ENCODE results near the gene WNT3A.
A peak's percentile ranks its signal among the peaks of the same experiment; 100 is the strongest.
"Not testable (repeated sequence)": the region's sequence is repeated elsewhere in the genome, so short reads cannot be mapped to it uniquely, and the experiment has no call there.

Gene WNT3A

GRCh38 chr1:228013131-228013934, 6.5 kb downstream of the WNT3A start:
- DNase-seq = no peak

DNA sequence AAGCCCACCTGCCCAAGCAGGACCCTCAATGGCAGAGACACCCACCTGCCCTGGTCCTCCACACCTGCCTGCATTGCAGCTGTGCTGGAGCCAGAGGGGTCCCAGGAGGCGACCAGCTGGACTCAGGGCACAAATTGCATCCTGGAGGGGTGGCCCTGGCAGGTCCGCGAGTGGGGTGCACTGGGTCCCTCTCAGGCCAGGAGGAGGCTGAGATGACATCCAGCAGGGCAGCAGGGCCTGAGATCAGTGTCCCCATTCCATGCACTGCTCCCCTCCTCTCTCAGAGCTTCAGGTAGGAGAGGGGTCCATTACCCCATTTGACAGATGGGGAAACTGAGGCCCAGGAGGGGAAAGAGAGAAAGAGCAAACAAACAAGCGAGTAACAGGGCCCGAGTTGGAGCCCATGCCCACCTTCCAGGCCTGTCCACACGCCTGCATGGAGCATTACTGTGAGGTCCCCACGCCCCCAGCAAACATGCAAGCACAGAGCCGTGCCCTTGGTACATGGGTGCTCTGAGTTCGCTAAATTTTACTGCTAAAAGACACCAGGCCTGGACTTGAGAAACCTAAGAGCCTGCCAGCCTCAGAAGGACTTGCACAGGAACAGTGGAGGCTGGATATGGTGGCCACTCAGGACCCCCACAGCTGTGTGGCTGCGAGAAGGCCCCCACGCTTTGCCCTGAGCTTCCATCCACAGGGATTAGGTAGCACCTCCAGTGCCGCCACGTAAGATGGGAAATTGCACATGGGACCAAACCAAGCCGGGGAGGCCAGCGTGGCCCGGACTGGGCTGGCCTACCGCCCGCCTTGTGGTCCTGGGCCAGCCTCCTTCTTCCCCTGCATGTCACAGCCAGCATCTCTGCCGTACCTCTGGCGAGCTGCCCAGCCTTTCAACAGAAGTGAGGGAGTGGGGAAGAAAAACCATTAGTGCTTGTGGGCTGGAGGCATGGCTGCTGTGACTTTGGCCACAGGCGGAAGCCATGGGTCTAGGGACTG, 7.4 kb downstream of the WNT3A start:
- DNase-seq = no peak

DNA sequence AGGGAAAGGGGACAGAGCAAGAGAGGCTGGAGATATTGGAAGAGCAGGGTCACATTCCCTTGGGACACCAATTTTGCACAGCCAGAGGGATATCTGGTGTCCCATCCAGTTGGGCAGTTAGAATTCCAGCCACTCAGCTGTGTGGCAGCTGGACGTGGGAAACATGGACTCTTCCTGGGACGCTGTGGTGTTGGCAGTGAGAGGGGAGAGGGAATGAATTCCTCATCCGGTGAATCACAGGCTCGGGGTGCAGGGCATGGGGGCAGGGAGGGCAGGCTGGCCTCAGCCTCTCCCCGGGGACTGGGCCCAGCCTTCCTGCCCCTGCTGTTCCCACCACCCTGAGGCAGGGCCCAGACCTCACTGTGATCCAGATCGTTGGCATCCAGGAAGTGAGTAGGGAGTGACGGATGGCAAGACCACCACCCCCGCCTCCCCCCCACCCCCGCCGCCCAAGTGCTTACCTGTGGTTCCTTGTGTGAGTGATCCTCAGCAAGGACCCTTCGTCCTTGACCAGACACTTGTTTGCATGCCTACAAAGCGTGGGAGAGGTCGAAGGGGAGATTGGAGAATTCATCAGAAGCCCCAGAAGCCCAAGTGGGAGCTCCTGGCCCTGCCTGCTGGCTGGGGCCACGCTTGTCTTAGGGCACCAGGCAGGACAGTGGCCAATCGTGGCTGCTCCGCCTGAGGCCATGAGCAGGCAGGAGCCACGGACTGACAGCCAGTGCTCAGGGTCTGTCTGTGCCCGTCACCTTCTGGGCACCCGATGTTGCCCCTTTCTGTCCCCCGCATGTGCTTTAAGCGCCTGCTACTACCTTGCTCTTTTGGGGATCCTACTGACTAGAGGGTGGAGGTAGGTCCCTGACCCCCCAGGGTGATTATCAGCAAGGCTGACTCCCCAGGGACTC, 8.7 kb downstream of the WNT3A start:
- DNase-seq = no peak

- no peak for DNase-seq
These were observed 9.3 kb downstream of the WNT3A start for GRCh38 chr1:228016181-228016510.

GRCh38 chr1:228016653-228017355, 10.0 kb downstream of the WNT3A start:
- no peak for DNase-seq

DNA sequence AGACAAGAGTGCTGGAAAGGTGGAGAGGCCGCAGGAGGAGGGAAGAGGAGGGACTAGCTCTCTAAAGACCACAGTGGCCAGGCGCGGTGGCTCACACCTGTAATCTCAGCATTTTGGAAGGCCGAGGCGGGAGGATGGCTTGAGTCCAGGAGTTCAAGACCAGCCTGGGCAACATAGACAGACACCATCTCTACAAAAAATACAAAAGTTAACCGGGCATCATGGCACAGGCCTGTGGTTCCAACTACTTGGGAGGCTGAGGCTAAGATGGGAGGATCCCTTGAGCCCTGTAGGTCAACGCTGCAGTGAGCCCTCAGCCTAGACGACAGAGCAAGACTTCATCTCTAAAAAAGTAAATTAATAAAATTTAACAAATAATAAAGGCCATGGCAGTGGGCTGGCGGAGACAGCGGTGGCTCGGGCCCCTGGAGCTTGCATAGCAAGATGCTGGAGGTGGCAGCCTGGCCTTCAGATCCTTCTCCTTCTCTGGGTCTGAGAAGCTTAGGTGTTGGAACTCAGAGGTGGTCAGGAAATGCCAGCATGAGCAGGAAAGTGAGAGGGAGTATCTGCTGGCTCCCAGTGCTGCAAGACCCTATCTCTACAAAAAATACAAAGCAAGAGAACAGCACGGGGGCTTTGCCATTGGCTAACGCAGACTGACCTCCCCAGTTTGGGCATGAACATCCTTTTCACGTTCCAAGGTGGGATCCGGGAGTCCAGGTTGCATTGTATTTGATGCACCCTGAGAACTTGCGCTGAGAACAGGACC, 10.7 kb downstream of the WNT3A start:
- DNase-seq = no peak

DNA sequence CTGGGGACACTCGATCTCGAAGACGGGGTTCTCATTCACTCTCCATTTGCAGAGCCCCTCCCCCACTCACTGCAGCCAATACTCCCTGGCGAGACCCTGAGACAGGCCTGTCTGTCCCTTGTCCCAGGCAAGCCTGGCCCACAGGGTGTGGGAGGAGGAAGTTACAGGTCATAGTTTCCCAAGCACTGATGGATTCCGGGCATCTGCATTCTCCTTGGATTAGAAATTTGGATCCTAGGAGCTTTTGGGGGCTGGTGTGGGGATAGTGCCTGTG, 11.3 kb downstream of the WNT3A start:
- DNase-seq = no peak

DNA sequence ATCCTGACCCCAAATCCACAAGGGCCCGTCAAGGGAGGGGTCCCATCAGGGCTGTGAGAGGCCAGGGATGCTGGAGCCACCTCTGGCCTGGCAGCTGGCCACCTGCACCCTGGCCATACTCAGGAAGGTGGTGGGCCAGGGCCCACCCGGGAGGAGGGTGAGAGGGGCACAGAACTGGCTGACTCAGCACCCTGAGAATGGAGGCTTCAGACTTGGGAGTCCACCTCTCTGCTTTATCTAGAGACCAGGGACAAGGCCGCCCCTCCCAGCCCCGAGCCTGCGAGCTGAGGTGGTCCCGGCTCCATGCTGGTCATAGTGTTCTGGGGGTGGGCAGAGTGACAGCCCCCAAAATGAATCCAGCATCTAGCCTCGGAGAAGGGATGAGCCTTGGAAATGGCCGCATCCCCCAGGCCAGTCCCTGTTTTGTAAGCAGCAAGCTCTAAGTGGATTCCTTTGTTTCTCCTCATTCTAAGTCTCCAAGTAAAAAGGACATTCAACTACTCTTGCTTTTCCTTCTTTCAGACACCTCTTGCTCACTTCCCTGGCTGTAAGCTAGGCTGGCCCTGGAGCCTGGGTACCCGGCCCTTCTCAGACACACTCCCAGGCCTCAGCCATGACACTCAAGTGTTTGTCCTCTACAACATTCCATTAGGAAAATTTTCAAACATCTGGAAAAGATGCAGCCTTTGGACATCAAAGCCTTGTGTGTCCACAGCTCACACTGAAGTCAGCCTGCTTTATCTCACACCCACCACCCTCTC, 12.3 kb downstream of the WNT3A start:
- no peak for DNase-seq

DNA sequence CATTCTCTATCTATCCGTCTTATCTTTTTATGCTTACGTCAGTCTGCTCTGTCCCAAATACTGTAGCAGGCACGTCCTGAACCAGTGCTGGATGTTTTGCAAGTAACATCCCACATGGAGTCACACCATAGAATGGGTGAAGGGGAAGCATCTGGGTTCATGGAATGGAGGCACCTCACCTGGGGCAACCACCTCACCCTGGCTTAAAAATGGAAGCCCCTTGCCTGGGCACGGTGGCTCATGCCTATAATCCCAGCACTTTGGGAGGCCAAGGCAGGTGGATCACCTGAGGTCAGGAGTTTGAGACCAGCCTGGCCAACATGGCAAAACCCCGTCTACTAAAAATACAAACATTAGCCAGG, 12.9 kb downstream of the WNT3A start:
- DNase-seq = not testable (repeated sequence)

- no peak for DNase-seq
These were observed 14.0 kb downstream of the WNT3A start for GRCh38 chr1:228020686-228021354.

DNA sequence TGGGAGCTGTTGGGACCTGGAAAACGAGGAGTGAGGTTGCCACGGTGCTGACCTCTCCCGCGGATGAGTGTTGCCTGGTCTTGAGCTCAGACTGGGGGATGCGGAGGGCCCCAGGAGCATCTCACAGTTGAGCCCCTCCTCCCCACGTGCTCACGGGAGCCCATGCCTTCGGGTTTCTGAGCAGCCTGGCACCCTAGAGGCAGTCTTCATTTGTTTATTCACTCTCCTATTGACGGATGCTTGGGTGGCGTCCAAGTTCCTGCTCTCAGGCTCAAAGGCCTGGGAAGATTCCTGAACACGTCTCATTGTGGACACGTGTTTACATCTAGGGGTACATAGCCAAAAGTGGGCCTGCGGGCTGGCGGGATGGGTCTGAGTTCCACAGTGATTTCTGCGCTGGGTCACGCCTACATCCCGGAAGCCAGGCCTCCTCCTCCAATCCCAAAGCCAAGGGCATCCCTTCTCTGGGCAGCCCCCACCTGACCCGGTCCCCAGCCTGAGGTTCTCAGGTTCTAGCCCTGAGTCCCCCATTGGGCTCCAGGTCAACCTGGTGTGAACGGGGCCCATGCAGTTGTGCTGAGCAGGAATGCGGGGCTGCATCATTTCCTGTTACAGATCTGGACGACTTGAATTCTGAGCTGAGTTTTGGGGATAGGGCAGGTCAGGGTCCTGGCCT, 14.7 kb downstream of the WNT3A start:
- DNase-seq = no peak

DNA sequence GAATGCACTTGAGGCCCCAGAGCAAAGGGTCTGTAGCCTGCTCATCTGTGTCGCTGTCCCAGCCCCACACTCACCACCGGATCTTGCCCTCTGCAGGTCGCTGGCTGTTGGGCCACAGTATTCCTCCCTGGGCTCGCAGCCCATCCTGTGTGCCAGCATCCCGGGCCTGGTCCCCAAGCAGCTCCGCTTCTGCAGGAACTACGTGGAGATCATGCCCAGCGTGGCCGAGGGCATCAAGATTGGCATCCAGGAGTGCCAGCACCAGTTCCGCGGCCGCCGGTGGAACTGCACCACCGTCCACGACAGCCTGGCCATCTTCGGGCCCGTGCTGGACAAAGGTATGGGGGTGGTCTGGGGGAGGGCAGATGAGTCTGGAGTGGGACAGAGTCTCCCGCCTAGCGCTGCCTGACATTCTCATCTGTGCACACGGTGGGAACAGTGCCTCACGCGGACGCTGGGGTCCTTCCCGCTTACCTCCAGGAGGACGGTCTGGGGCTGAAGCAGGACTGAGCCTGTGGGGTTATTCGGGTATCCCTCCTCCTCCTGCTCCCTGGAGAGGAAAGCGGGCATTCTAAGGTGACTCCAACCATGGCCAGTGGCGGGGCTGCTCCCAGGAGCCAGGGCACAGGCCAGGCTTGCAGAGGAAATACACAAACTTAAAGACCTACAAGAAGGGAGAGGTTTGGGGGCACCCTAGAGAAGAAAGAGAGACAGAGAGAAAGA, 15.9 kb downstream of the WNT3A start:
- DNase-seq = peak; percentile 8

- DNase-seq = no peak
These were observed 16.5 kb downstream of the WNT3A start for GRCh38 chr1:228023294-228023639.

DNA sequence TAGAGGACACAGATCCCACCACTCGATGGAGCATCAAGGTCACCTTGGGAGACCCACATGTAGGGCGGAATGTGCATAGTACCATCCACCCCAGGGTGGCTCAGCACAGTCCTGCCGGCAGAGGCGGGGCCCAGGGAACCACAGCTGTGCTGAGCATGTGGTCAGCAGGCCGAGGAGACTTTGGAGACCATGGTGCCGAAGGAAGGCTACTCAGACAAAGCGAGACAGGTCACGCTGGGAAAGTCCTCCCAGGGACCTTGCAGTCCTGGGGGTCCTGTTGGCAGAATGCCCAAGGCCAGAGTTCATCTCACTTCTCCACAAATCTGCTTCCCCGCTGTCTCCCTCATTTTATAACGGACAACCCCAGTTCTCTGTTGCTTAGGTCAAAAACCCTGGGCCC, 22.5 kb downstream of the WNT3A start:
- DNase-seq = no peak

- DNase-seq = no peak
These were observed 23.8 kb downstream of the WNT3A start for GRCh38 chr1:228030451-228031201.

- no peak for DNase-seq
These were observed 24.6 kb downstream of the WNT3A start for GRCh38 chr1:228031276-228031995.

- no peak for DNase-seq
These were observed 25.2 kb downstream of the WNT3A start for GRCh38 chr1:228032041-228032440.

DNA sequence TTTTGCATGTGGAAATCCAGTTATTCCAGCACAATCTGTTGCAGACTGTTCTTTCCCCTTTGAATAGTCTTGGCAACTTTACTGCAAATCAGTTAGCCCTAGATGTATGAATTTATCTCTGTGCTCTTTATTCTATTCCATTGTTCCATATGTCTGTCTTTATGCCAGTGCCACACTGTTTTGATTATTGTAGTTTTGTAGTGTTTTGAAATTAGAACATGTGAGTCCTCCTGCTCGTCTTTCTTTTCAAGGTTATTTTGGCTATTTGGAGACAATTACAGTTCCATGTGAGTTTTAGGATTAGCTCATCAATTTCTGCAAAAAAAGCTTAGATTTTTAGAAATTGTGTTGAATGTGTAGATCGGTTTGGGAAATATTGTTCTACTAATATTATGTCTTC, 26.6 kb downstream of the WNT3A start:
- DNase-seq = no peak
